HG03432 (cell line): ENCODE results near the gene KTN1.

Experiments used
- ATAC-seq: cut with Tn5 transposase; IDR thresholded peaks from one replicate; pipeline ENCODE4 v1.9.1; 2021; ENCODE audit warnings: mild to moderate bottlenecking, moderate library complexity; ENCODE audit not compliant: unreplicated experiment

KTN1 gene, protein sequence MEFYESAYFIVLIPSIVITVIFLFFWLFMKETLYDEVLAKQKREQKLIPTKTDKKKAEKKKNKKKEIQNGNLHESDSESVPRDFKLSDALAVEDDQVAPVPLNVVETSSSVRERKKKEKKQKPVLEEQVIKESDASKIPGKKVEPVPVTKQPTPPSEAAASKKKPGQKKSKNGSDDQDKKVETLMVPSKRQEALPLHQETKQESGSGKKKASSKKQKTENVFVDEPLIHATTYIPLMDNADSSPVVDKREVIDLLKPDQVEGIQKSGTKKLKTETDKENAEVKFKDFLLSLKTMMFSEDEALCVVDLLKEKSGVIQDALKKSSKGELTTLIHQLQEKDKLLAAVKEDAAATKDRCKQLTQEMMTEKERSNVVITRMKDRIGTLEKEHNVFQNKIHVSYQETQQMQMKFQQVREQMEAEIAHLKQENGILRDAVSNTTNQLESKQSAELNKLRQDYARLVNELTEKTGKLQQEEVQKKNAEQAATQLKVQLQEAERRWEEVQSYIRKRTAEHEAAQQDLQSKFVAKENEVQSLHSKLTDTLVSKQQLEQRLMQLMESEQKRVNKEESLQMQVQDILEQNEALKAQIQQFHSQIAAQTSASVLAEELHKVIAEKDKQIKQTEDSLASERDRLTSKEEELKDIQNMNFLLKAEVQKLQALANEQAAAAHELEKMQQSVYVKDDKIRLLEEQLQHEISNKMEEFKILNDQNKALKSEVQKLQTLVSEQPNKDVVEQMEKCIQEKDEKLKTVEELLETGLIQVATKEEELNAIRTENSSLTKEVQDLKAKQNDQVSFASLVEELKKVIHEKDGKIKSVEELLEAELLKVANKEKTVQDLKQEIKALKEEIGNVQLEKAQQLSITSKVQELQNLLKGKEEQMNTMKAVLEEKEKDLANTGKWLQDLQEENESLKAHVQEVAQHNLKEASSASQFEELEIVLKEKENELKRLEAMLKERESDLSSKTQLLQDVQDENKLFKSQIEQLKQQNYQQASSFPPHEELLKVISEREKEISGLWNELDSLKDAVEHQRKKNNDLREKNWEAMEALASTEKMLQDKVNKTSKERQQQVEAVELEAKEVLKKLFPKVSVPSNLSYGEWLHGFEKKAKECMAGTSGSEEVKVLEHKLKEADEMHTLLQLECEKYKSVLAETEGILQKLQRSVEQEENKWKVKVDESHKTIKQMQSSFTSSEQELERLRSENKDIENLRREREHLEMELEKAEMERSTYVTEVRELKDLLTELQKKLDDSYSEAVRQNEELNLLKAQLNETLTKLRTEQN (N-terminal part only)

DNA sequence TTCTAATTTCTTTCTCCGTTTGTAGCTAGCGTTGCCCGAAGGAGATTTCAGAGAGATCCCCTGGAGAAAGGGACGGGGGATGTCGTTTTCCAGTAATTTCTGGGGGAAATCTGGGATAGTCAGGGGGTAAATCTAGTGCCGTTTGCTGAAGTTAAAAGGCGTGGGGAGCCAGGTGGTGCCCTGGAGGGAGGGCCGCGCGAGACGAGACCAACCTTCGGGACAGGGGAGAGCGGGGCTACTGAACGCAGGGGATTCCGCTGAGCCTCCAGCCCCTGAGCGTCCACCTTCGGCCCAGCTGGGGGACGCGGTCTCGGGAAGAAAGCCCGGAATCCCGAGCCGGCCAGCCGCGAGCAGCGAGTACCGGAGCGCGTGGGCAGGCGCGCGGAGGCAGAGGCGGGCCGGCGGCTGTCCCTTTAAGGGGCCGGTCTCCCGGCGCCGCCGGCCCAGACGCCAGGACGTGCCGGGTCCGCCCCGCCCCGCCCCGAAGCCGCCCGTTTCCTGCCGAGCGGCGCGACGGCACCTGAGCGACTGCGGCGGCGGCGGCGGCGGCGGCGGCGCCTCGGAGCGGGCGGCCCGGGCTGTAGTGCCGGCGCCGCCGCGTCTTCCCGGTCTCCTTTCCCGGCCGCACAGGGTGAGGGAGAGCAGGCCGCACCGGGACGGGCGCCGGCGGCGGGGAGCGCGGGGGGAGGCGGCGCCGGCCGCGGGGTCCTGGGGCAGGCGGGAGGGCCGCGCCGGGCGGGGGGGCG lies at the start of gene KTN1:
Gene KTN1 (plus strand): TSS at position 484 of the 746 bp plus-strand sequence. CDS start 31,842 bp downstream, outside the sequence.
- ATAC-seq: peak; percentile 88

DNA sequence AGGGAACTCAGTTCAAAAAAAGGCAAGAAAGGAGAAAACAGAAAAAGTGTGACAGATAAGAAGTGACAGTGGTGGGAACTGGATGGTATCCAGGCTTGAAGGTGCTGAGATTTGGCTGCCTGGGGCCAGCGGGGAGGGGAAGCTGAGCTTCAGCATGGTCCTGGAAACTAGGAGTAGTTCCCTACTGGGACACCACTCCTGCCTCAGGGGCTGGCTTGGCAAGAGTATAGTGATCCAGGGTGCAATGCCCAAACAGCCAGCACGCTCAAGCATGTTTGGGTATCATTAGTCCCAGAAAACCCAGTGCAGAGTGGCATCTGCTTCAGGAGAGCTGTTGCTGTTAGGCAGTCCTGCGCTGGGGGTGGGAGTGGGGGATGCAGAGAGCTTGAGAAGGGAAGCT lies 49.5 kb upstream of the KTN1 start:
- no peak for ATAC-seq

DNA sequence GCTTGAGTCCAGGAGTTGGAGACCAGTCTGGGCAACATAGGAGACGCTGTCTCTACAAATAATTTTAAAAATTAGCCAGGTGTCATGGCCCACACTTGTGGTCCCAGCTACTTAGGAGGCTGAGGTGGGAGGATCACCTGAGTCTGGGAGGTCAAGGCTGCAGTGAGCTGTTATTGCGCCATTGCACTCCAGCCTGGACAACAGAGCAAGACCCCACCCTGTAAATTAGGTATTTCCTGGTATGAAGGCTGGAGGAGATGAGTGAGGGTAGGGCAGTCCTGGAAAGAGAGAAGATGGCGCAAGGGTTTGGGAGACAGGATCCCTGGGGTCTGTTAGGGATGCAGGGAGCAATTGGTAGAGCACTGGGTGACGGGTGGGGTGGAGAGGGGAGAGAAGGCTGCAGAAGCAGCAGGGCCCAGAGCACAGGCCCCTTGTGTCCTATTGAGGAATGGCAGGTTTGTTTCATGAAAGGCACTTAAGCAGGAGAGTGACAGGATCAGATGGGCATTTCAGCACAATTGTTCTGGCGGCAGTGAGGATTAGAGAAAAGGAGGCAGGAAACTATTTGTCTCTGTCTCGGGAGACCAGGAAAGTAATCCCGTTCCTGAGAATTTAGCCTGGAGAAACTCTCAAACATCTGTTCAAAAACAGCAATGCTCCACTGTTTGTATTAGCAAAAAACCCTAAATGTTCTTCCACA lies 47.2 kb upstream of the KTN1 start:
- ATAC-seq: no peak

DNA sequence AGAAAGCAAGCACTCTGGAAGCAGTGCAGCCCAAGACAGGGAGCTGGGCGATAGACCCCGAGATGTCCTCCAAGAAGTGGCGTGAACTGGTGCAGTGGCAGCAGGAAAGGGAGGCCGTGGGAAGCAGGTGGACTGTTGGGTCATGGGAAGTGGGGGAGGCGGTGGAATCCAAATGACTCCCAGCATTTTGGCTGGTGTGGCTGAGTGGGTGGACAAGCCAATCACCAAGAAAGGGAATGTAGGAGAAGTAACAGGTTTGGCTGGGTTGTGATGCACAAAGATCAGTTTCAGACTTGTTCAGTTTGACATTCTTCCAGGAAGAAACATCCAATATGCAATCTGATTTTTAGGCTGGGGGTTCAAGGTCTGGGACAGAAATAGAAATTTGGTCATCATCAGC lies 46.0 kb upstream of the KTN1 start:
- ATAC-seq: no peak

DNA sequence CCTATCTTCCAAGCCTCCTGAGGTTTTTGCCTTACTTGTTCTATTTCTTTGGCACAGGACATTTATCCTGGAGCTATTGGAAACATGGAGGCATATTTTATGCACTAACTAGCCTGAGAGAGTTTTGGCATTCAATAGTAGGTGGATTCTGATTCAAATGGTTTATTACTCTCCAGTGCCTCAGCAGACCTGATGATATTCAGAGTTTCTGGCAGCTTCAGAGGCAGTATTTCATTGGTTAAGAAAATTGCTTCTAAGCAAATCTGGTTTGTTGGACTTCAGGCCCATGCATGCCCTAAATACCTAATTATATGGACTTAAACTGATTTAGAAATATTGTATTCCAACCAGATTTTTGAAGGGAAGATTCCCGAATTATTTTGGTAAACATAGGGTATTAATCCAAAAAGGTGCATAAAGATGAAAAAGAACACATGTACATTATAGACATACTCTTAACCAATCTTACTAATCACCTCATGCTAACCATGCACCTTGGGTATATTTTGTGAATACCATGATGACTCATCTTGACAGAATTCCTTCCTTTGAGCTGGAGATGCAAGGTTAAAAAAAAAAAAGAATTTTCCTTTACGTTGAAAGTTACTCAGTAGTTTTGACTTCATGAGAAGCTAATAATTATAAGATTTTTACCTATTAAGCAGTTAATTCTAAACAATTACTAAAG lies 44.3 kb upstream of the KTN1 start:
- ATAC-seq: no peak

DNA sequence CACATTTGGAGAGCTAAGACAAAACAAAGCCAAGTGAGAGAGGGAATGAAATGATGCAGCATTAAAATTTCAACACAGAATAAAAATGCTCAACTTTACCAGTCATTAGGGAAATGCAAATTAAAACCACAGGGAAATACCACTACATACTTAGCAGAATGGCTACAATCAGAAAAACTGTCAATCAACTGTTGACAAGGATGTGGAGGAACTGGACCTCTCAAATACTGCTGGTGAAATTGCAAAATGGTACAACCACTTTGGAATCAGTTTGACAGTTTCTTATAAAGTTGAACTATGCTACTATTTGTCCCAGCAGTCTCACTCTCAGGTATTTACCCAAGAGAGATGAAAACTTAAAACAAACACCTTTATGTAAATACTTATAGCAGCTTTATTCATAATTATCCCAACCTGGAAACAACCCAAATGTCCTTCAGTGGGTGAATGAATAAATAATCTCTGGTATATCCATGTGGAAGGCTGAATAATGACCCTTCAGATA lies 43.8 kb upstream of the KTN1 start:
- ATAC-seq: no peak

DNA sequence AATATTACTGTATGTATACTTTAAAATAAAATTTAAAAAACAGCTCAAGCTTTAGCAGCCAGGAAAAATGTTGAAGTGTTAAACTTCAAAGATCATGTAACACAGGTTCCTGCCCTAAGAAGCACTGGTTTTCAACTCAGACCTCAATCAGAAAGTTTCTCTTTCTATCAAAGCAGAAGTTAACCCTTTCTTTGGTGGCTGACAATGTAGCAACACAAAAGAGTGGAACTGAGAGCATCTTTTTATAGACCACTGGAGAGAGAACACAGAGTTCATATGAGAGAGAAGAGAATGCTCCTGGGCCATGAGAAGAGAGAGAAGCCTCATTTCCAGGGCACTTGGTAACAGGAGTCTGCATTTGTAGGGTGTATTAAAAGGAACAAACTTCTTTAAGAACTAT lies 42.2 kb upstream of the KTN1 start:
- ATAC-seq: no peak

DNA sequence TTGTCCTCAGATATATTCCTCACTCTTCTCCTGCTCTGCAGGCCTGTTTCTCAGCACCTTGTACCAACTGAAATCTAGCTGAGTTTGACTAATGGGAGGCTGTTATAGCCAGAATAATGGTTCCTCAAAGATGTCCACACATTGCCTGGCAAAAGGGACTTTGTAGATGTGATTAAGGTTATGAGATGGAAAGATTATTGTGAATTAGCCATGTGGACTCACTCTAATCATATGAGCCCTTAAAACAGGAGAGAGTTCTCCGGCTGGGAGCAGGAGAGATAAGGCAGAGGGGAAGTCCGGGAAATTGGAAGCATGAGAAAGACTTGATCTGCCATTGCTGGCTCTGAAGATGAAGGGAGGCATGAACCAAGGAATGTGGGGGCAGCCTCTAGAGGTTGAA lies 40.0 kb upstream of the KTN1 start:
- ATAC-seq: no peak

DNA sequence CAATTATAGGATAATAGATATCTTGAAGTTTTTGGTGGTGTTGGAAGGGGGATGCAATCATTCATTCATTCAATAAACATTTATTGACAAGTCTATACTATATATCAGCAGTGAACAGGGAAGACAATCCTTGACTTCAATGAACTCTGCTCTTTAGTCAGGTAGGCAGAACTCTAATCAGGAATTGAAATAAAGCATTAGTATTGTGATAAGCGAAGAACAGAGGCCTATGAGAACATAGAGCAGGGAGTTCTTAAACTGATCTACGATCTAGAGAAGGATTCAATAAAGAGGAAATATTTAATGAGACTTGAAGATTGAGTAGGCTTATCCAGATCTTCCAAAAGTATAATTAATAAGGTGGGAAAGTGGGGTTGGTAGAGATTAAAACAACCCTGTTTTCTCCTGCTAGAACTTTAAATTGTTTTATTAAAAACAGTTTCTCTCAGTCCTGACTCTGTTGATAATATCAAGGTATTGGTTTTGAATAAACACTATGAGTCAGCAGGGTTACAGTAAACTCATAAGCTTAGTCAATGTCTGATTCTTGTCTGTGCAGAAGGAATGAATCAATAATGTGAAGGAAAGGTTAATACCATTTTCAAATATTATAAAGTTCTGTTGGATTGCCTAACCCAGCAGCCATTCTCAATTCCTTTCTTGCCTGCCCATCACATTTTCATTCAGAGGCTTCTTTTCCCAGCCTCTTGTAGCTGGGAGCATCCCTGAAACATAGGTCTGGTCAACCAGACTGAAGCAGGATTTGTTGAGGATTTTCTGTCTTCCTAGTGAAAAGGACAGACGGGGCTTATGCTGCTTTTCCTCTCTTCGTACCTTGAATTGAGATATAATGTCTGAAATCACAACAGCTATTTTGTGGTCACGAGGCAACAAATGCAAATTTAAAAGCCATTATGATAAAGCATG lies 38.9 kb upstream of the KTN1 start:
- no peak for ATAC-seq

DNA sequence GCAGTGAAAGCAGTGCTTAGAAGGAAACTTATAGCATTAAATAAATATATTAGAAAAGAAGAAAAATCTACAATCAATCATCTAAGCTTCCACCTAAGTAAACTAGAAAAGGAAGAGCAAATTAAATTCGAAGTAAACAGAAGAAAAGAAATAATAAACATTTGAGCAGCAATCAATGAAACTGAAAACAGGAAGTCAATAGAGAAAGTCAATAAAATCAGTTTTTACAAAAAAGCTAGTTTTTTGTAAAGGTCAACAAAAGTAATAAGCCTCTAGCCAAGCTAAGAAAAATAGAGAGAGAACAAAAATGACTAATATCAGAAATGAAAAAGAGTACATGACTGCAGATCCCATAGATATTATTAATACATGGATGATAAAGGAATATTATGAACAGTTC lies 34.2 kb upstream of the KTN1 start:
- peak; percentile 47 for ATAC-seq

DNA sequence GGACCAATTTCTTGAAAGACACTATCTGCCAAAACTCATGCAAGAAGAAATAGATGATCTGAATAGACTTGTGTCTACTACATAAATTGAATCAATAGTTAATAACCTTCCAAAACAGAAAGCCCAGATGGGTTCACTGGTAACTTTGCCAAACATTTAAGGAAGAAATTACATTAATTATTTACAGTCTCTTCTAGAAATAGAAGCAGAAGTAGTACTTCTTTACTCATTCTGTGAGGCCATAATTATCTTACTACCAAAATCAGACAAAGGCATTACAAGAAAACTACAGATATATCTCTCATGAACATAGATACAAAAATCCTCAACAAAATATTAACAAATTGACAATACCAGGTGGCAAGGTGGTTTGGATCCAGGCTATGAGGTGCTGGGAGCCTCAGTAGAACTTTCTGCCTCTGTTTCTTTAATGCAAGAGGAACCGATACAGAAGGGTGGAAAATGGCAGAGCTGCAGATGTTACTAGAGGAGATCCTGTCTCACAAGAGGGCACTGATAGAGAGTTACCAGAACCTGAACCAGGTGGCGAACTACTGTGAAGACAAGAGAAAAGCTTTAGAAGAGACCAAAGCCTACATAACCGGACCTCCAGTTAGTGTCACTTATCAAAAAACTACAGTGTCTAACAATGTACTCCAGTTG lies 33.7 kb upstream of the KTN1 start:
- ATAC-seq: peak; percentile 56

DNA sequence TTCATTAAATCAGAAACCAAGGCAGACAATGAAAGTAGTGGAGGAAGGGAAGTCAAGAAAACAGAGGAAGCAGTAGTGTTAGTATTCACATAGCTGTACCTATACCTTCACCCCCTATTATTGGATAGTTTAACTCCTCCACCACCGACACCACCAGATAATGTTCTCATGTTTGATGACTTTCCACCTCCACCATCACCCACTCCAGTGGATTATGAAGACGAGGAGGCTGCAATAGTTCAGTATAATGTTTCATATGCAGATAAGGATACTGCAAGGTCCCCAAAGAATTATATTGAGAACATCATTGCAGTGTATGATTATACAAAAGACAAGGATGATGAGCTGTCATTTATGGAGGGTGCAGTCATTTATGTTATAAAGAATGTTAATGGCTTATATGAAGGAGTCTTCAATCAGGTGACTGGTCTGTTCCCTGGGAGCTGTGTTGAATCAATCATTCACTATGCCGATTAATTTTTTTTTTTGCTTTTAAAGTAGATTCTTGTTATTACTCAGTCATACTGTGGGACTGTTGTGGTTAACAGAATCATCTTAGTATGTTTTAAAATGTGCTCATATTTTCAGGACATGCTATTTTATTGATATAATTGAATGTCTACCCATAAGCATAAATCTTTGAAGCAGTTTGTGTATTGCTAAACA lies 32.2 kb upstream of the KTN1 start:
- ATAC-seq: peak; percentile 56

DNA sequence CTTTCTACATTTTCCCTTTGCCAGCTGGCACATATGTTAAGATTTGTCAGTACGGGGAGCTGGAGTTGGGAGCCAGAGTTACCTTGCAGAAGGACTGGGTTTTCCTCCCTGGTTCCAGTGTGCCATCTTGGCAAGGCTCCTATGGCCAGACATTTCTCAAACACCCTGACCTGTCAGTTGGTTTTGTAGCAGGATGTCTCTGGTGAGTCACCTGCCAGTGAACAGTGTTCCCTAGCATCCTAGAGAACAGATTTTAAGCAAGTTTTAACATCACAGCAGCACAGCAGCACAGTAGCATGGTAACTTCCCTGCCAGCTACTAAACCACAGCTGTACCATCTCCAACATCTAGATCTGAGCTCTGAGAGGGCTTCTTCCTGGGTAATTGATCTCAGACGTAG lies 26.2 kb upstream of the KTN1 start:
- no peak for ATAC-seq

DNA sequence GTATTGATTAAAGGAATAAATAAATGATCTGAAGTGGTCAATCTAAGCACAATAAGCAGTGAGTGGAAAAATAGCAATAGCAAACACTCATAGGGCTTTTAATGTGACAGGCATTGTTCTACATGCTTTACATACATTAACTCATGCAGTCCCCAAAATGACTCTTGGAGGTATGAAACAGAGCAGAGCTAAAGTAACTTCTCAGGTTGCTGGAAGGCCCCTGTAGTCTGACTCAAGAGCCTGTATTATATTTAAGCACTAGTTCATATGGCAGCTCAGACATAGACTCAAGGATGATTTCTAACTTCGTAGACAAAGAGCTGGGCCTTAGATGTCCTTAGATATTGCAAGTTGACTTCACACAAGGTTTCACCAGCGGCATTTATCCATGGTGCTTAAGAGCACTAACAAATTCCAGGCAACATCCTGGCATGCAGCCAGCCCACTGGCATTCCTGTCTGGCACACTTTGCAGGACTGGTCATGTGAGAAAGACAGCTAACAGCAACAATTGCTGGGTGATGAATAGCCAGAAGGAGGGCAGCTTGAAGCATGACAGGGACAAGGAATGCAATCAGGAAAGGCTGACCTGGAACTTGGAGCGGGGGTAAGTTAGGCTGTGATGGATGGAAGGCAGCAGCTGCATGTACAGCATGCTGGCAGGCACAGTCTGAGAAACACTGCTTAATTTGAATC lies 22.9 kb upstream of the KTN1 start:
- no peak for ATAC-seq

DNA sequence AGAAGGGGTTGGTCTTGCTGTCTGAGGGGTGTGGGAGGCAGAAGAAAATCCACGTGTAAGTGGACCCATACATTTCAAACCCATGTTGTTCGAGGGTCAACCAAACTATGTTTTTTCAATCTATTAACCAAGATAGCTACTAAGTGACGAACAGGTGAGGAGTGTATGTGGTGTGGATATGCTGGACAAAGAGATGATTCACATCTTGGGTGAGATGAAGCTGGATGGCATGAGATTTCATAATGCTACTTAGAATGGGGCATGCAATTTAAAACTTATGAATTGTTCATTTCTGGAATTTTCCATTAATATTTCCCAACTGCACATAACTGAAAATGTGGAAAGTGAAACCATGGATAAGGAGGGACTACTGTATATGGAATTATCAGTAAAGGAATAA lies 17.9 kb upstream of the KTN1 start:
- no peak for ATAC-seq

DNA sequence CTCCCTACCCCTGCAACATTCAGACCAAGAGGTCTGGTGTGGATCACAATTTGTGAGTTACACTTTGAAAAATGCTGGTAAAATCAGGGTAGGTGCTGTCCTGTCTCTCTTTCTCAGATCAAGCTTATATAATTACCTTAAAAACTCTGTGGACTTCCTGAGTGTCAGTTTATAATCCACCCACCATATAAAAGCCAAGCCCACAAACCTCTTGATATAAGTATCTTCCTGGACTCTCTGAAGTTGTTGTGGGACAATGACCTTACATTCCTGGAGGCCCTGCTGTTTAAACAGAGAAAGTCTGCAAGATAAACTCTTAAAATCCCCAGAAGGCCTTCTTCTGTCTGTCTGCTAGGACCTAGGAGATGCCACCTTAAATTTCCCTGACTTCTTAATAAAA lies 11.4 kb upstream of the KTN1 start:
- no peak for ATAC-seq
